Suprapubic skin (tissue), 4 donors: ENCODE measurements around the gene SHLD1.

Experiments
- EP300 ChIP-seq: sonication (generic); formaldehyde crosslinking; IDR thresholded peaks from one replicate; pipeline ENCODE4 v1.6.1; 2017; ENCODE audit warnings: antibody characterized with exemption
- POLR2A ChIP-seq, 2 donors: fragments of 450-650 bp; IDR thresholded peaks; one replicate each; pipeline ENCODE4 v1.6.1; 2017; ENCODE audit warnings: antibody characterized with exemption in 2 of 2, mild to moderate bottlenecking in 2 of 2, moderate library complexity in 2 of 2
- POLR2AphosphoS5 ChIP-seq, 3 donors: sonication (generic); formaldehyde crosslinking; IDR thresholded peaks; one replicate each; pipeline ENCODE4 v1.6.1; 2017; ENCODE audit warnings: antibody characterized with exemption in 3 of 3
- TF ChIP-seq, protein P1 (sequence below), 2 donors: fragments of 200-600 bp in 1 of 2; fragments of 450-650 bp in 1 of 2; sonication (generic) in 1 of 2; IDR thresholded peaks; one replicate each; pipeline ENCODE4 v1.5.1; 2016 to 2019; ENCODE audit warnings: antibody characterized with exemption in 2 of 2, mild to moderate bottlenecking in 1 of 2, moderate library complexity in 1 of 2

- TF ChIP-seq, protein P1, sequence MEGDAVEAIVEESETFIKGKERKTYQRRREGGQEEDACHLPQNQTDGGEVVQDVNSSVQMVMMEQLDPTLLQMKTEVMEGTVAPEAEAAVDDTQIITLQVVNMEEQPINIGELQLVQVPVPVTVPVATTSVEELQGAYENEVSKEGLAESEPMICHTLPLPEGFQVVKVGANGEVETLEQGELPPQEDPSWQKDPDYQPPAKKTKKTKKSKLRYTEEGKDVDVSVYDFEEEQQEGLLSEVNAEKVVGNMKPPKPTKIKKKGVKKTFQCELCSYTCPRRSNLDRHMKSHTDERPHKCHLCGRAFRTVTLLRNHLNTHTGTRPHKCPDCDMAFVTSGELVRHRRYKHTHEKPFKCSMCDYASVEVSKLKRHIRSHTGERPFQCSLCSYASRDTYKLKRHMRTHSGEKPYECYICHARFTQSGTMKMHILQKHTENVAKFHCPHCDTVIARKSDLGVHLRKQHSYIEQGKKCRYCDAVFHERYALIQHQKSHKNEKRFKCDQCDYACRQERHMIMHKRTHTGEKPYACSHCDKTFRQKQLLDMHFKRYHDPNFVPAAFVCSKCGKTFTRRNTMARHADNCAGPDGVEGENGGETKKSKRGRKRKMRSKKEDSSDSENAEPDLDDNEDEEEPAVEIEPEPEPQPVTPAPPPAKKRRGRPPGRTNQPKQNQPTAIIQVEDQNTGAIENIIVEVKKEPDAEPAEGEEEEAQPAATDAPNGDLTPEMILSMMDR (IDR thresholded peaks at IDR 0.05), result no peak
- TF ChIP-seq POLR2A (IDR thresholded peaks at IDR 0.05) (no peak), POLR2AphosphoS5 (IDR thresholded peaks at IDR 0.05) (no peak), EP300 (no peak)
Measured at GRCh38 chr20:5834436-5835005, 84.3 kb downstream of the SHLD1 start.
